ENCODE results near the gene ELMOD3. TPM values are rescaled to one million over a fixed set of nuclear protein-coding genes. Genes with fewer than 3 reads are reported as not detected.

ELMOD3 gene
- total and polyA plus RNA-seq, 2 of the 8 experiments (the other 6 are each of a cell fraction or from before 2014, with no cell fraction given) = 8.5 to 10.2 TPM

- no peak for TF ChIP-seq RXRA (IDR thresholded peaks at IDR 0.05; ENCODE audit: insufficient read depth, low read depth, low read length)
- TF ChIP-seq SP2 (IDR thresholded peaks at IDR 0.05; ENCODE audit: low read length) = no peak
- no peak for TF ChIP-seq HDAC6 (IDR thresholded peaks at IDR 0.05; ENCODE audit: low read depth, low read length)
- TF ChIP-seq POLR2A (IDR thresholded peaks at IDR 0.05; ENCODE audit: control extremely low read depth in 1 of 2, low read depth in 2 of 2, low read length in 2 of 2) = no peak
These were observed 80.8 kb downstream of the ELMOD3 start (continued) for GRCh38 chr2:85435220-85435958.

Measured in H1 (cell line).